ENCODE measurements around the gene ZNF649.
"Not testable (repeated sequence)": the region's sequence is repeated elsewhere in the genome, so short reads cannot be mapped to it uniquely, and the experiment has no call there.

DNA sequence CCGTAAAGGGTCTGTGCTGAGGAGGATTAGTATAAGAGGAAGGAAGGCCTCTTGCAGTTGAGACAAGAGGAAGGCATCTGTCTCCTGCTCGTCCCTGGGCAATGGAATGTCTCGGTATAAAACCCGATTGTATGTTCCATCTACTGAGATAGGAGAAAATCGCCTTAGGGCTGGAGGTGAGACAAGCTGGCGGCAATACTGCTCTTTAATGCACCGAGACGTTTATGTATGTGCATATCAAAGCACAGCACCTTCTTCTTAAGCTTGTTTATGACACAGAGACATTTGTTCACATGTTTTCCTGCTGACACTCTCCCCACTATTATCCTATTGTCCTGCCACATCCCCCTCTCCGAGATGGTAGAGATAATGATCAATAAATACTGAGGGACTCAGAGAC, 1.3 kb upstream of the ZNF649 start:
- TF ChIP-seq, protein P1, sequence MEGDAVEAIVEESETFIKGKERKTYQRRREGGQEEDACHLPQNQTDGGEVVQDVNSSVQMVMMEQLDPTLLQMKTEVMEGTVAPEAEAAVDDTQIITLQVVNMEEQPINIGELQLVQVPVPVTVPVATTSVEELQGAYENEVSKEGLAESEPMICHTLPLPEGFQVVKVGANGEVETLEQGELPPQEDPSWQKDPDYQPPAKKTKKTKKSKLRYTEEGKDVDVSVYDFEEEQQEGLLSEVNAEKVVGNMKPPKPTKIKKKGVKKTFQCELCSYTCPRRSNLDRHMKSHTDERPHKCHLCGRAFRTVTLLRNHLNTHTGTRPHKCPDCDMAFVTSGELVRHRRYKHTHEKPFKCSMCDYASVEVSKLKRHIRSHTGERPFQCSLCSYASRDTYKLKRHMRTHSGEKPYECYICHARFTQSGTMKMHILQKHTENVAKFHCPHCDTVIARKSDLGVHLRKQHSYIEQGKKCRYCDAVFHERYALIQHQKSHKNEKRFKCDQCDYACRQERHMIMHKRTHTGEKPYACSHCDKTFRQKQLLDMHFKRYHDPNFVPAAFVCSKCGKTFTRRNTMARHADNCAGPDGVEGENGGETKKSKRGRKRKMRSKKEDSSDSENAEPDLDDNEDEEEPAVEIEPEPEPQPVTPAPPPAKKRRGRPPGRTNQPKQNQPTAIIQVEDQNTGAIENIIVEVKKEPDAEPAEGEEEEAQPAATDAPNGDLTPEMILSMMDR (IDR thresholded peaks at IDR 0.05 in 2 of 3, conservative IDR thresholded peaks at IDR 0.05 in 1 of 3; ENCODE audit: control insufficient read depth in 2 of 3, extremely low read depth in 1 of 3, insufficient read depth in 1 of 3, low read depth in 3 of 3, low read length in 3 of 3) = not testable (repeated sequence)
- not testable (repeated sequence) for TF ChIP-seq EGR1 (IDR thresholded peaks at IDR 0.05; ENCODE audit: borderline replicate concordance in 1 of 2, low read depth in 2 of 2, low read length in 2 of 2); KDM1A (IDR thresholded peaks at IDR 0.05; ENCODE audit: borderline replicate concordance); BRCA1 (IDR thresholded peaks at IDR 0.05; ENCODE audit: low read depth, low read length); RAD21 (IDR thresholded peaks at IDR 0.05; ENCODE audit: insufficient read depth, low read depth, low read length); JUNB (IDR thresholded peaks at IDR 0.05); POLR2AphosphoS5 (IDR thresholded peaks at IDR 0.05; ENCODE audit: low read length); SRF (IDR thresholded peaks at IDR 0.05; ENCODE audit: low read depth in 2 of 2, low read length in 2 of 2); TAF1 (IDR thresholded peaks at IDR 0.05; ENCODE audit: borderline replicate concordance, low read depth, low read length); RAD51 (IDR thresholded peaks at IDR 0.05)
- TF ChIP-seq, protein P2, sequence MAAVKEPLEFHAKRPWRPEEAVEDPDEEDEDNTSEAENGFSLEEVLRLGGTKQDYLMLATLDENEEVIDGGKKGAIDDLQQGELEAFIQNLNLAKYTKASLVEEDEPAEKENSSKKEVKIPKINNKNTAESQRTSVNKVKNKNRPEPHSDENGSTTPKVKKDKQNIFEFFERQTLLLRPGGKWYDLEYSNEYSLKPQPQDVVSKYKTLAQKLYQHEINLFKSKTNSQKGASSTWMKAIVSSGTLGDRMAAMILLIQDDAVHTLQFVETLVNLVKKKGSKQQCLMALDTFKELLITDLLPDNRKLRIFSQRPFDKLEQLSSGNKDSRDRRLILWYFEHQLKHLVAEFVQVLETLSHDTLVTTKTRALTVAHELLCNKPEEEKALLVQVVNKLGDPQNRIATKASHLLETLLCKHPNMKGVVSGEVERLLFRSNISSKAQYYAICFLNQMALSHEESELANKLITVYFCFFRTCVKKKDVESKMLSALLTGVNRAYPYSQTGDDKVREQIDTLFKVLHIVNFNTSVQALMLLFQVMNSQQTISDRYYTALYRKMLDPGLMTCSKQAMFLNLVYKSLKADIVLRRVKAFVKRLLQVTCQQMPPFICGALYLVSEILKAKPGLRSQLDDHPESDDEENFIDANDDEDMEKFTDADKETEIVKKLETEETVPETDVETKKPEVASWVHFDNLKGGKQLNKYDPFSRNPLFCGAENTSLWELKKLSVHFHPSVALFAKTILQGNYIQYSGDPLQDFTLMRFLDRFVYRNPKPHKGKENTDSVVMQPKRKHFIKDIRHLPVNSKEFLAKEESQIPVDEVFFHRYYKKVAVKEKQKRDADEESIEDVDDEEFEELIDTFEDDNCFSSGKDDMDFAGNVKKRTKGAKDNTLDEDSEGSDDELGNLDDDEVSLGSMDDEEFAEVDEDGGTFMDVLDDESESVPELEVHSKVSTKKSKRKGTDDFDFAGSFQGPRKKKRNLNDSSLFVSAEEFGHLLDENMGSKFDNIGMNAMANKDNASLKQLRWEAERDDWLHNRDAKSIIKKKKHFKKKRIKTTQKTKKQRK (IDR thresholded peaks at IDR 0.05; ENCODE audit: low read depth, low read length) = not testable (repeated sequence)
